Esophagus muscularis mucosa (tissue), 4 donors: ENCODE measurements around the gene KCNH1. TPM values are rescaled to one million over a fixed set of nuclear protein-coding genes. Genes with fewer than 3 reads are reported as not detected.

ENCODE experiments used
- DNase-seq: peaks from one replicate; pipeline ENCODE4 v3.0.0-alpha.2; 2017; ENCODE audit errors: extremely low spot score
- H3K27ac ChIP-seq, 4 donors: fragments of 200-600 bp; sonication (generic); replicated peaks in 1 of 4; 1 replicate in 3 of 4; 2 replicates in 1 of 4; pipeline ENCODE4 v1.5.1; 2016 to 2019; ENCODE audit warnings: mild to moderate bottlenecking in 1 of 4
- H3K27me3 ChIP-seq, 4 donors: fragments of 200-600 bp; sonication (generic); one replicate each; pipeline versions ENCODE4 v1.5.1 to v1.6.0; 2016 to 2019
- H3K36me3 ChIP-seq, 4 donors: fragments of 200-600 bp; sonication (generic); one replicate each; pipeline ENCODE4 v1.5.1; 2016 to 2019
- H3K4me1 ChIP-seq, 4 donors: fragments of 200-600 bp; sonication (generic); one replicate each; pipeline ENCODE4 v1.5.1; 2016 to 2019
- H3K4me3 ChIP-seq, 4 donors: fragments of 200-600 bp; sonication (generic); 1 replicate in 2 of 4; 2 replicates in 2 of 4; pipeline ENCODE4 v1.5.1; 2016 to 2019; ENCODE audit warnings: mild to moderate bottlenecking in 4 of 4, moderate library complexity in 1 of 4
- H3K9me3 ChIP-seq, 4 donors: fragments of 200-600 bp; sonication (generic); 1 replicate in 3 of 4; 2 replicates in 1 of 4; pipeline ENCODE4 v1.5.1; 2016 to 2019
- EP300 ChIP-seq: sonication (generic); formaldehyde crosslinking; IDR thresholded peaks from one replicate; pipeline ENCODE4 v1.6.1; 2017; ENCODE audit warnings: antibody characterized with exemption
- POLR2A ChIP-seq: fragments of 450-650 bp; IDR thresholded peaks from one replicate; pipeline ENCODE4 v1.6.1; 2017; ENCODE audit warnings: antibody characterized with exemption, moderate library complexity, mild to moderate bottlenecking, low read depth
- POLR2AphosphoS5 ChIP-seq, 2 donors: sonication (generic); formaldehyde crosslinking; IDR thresholded peaks; one replicate each; pipeline ENCODE4 v1.6.1; 2017; ENCODE audit warnings: antibody characterized with exemption in 2 of 2
- WGBS: methylation state at CpG from one replicate; pipeline ENCODE4 v1.1.5; 2018; 5-methylcytosine and 5-hydroxymethylcytosine counted together
- intact Hi-C: fragments of 100-400 bp; cut with DNase I; formaldehyde crosslinking; loops from one replicate; pipeline ENCODE4 v1.15.1; 2023
- total RNA-seq, 4 donors: library from RNA; depleted of rRNA; stranded (reverse); fragments of >200 nt; gene quantifications; one replicate each; pipeline versions ENCODE4 v1.1.0 to v1.2.1, GENCODE V29; 2016
- TF ChIP-seq, protein P1 (sequence below), 3 experiments: fragments of 200-600 bp in 2 of 3; fragments of 450-650 bp in 1 of 3; sonication (generic) in 2 of 3; IDR thresholded peaks; one replicate each; pipeline ENCODE4 v1.5.1; 2017 to 2019; ENCODE audit warnings: antibody characterized with exemption in 3 of 3, mild to moderate bottlenecking in 2 of 3, moderate library complexity in 1 of 3

The KCNH1 gene
- total RNA-seq, 4 donors from 2014 or later = 0.11 to 0.78 (median 0.46) TPM

DNA sequence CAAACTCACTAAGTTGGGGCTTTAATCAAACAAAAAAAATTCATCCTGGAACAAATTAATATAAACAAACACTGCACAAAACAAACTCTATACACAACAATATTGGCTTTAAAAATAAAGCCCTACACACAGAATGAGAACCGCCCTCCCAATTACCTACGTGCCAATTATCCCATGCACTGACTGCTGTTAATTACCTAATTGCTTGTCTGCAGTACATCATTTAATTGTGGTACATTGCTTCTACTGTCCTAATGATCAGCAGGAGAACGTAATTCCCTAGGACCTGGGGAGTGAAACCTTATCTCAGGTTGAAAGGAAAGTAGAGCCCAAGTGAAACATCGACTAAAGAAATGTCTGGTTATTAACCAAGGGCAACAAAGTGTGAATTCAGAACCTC is 364.5 kb downstream of the KCNH1 start:
- WGBS = 92% methylated on average over 4 of the region's 4 CpGs
- intact Hi-C loops = no loop called here
- peak; percentile 31 for DNase-seq
- no peak overlapping the region for H3K4me3 ChIP-seq
- H3K9me3 ChIP-seq = no peaks in the 10 kb centered on the region
- no peak for TF ChIP-seq EP300
- no peak for TF ChIP-seq POLR2A
- TF ChIP-seq, protein P1, sequence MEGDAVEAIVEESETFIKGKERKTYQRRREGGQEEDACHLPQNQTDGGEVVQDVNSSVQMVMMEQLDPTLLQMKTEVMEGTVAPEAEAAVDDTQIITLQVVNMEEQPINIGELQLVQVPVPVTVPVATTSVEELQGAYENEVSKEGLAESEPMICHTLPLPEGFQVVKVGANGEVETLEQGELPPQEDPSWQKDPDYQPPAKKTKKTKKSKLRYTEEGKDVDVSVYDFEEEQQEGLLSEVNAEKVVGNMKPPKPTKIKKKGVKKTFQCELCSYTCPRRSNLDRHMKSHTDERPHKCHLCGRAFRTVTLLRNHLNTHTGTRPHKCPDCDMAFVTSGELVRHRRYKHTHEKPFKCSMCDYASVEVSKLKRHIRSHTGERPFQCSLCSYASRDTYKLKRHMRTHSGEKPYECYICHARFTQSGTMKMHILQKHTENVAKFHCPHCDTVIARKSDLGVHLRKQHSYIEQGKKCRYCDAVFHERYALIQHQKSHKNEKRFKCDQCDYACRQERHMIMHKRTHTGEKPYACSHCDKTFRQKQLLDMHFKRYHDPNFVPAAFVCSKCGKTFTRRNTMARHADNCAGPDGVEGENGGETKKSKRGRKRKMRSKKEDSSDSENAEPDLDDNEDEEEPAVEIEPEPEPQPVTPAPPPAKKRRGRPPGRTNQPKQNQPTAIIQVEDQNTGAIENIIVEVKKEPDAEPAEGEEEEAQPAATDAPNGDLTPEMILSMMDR (IDR thresholded peaks at IDR 0.05) = no peak
- no peak for TF ChIP-seq POLR2AphosphoS5 (IDR thresholded peaks at IDR 0.05)
- no peak overlapping the region for H3K27ac ChIP-seq
- H3K4me1 ChIP-seq = no peaks in the 10 kb centered on the region
- H3K36me3 ChIP-seq = no peaks in the 10 kb centered on the region
- no peaks in the 10 kb centered on the region for H3K27me3 ChIP-seq

DNA sequence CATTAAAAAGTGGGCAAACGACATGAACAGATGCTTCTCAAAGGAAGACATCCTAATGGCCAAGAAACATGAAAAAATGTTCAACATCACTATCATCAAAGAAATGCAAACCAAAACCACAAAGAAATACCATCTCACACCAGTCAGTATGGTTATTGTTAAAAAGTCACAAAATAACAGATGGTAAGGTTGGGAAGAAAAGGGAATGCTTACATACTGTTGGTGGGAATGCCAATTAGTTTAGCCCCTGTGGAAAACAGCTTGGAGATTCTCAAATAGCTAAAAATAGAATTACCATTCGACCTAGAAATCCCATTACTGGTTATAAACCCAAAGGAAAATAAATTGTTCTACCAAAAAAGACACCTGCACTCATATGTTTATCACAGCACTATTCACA is 369.4 kb downstream of the KCNH1 start:
- TF ChIP-seq POLR2AphosphoS5 (IDR thresholded peaks at IDR 0.05) = no peak
- TF ChIP-seq POLR2A = no peak
- no peak for TF ChIP-seq EP300
- TF ChIP-seq, protein P1 (IDR thresholded peaks at IDR 0.05) = no peak
- no peaks in the 10 kb centered on the region for H3K27me3 ChIP-seq
- no peak overlapping the region for H3K4me3 ChIP-seq
- intact Hi-C loops = no loop called here
- no peak for DNase-seq
- H3K36me3 ChIP-seq = no peaks in the 10 kb centered on the region
- H3K9me3 ChIP-seq = peaks cover 0 to 17% (median 6%) of the 10 kb centered on the region in 4 donors
- 37% methylated on average over 2 of the region's 2 CpGs for WGBS
- no peaks in the 10 kb centered on the region for H3K4me1 ChIP-seq
- no peak overlapping the region for H3K27ac ChIP-seq

DNA sequence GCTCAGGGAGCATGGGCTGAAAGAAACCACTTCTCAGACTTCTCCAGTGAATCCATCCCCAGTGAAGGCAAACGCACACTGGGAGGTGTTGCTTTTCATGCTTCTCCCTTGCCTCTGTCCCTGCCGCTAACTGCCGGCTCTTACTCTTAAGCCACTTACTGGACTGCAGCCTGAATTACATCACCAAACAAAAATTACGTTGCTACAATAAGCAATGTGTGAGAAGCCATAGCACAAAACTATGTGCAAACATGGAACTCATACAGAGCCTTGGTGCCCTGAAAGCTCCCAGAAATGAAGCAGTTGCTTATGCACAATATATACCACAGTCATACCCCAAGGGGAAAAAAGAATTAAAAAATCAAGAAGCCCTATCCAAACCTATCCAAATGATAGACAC is 375.2 kb downstream of the KCNH1 start:
- H3K27ac ChIP-seq = no peak overlapping the region
- intact Hi-C loops = no loop called here
- no peak for DNase-seq
- no peaks in the 10 kb centered on the region for H3K27me3 ChIP-seq
- 81% methylated on average over 4 of the region's 4 CpGs for WGBS
- TF ChIP-seq, protein P1 (IDR thresholded peaks at IDR 0.05) = no peak
- TF ChIP-seq EP300 (no peak), POLR2A (no peak), POLR2AphosphoS5 (IDR thresholded peaks at IDR 0.05) (no peak)
- peaks cover 0 to 17% (median 8%) of the 10 kb centered on the region in 4 donors for H3K9me3 ChIP-seq
- H3K4me3 ChIP-seq = no peak overlapping the region
- no peaks in the 10 kb centered on the region for H3K4me1 ChIP-seq
- H3K36me3 ChIP-seq = no peaks in the 10 kb centered on the region

DNA sequence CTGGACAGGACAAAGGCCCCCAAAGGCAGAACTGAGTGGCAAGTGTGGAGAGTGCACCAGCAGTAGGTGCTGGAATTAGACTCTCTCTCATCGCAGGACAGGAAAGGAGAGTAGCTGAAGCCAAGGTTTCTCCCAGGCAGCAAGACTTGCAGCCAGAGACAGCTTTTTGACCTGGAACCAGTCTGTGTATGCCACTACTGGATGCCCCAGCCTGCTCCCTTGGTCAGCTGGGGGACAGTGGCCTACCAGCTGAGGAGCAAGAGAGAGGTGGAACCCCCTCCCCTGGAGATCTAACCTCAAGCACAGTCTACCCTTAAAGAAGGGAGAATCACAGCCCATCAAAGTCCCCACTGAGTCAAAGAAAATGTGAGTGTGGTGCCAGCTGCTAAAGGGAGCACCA is 375.7 kb downstream of the KCNH1 start:
- TF ChIP-seq, protein P1 (IDR thresholded peaks at IDR 0.05) = no peak
- TF ChIP-seq POLR2A (no peak), EP300 (no peak), POLR2AphosphoS5 (IDR thresholded peaks at IDR 0.05) (no peak)
- Histone ChIP-seq H3K4me3 (no peak overlapping the region), H3K27me3 (no peaks in the 10 kb centered on the region), H3K9me3 (peaks cover 0 to 17% (median 8%) of the 10 kb centered on the region in 4 donors), H3K4me1 (no peaks in the 10 kb centered on the region), H3K36me3 (no peaks in the 10 kb centered on the region), H3K27ac (no peak overlapping the region)
- no peak for DNase-seq
- WGBS = 89% methylated on average over 1 of the region's 1 CpG
- intact Hi-C loops = no loop called here

DNA sequence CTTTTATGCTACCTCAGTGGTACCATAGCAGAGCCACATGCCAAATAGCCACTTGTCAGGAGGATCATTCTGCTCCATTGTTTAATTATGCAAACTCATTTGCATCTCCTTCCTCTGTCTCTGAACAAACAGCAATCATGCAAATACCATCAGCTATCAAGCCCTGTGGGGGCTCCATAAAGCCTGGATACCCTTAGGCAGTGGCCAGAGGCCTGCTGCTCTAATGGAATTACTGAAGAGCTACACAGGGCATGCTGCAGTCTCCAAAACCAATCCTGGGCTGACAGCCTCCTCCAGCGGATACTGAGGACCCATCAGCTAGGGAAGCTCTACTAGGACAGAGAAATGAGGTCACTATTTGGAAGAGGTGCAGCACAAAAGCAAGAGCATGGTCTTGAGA is 376.3 kb downstream of the KCNH1 start:
- intact Hi-C loops = no loop called here
- Histone ChIP-seq H3K27ac (no peak overlapping the region), H3K9me3 (peaks cover 0 to 17% (median 8%) of the 10 kb centered on the region in 4 donors), H3K36me3 (no peaks in the 10 kb centered on the region), H3K4me3 (no peak overlapping the region), H3K27me3 (no peaks in the 10 kb centered on the region), H3K4me1 (no peaks in the 10 kb centered on the region)
- no peak for DNase-seq
- 33% methylated on average over 1 of the region's 1 CpG for WGBS
- TF ChIP-seq POLR2A = no peak
